C1 segment of cervical spinal cord (tissue), 14 donors: Measurements from ENCODE around the gene CTSE.
"Not testable (repeated sequence)": the region's sequence is repeated elsewhere in the genome, so short reads cannot be mapped to it uniquely, and the experiment has no call there.

Experiments
- DNase-seq, 14 donors: peaks; one replicate each; lab custom pipeline; 2025; lab: John Stamatoyannopoulos, UW

Gene CTSE

GRCh38 chr1:206015071-206015470, 8.6 kb downstream of the CTSE start:
- DNase-seq, result no peak

GRCh38 chr1:206014601-206015000, 9.1 kb downstream of the CTSE start:
- no peak for DNase-seq

GRCh38 chr1:206013026-206013795, 10.5 kb downstream of the CTSE start:
- no peak for DNase-seq

GRCh38 chr1:206012086-206012859, 11.4 kb downstream of the CTSE start:
- peak in 7 of 14 donors; percentile 36 to 74 (median 52) for DNase-seq

DNA sequence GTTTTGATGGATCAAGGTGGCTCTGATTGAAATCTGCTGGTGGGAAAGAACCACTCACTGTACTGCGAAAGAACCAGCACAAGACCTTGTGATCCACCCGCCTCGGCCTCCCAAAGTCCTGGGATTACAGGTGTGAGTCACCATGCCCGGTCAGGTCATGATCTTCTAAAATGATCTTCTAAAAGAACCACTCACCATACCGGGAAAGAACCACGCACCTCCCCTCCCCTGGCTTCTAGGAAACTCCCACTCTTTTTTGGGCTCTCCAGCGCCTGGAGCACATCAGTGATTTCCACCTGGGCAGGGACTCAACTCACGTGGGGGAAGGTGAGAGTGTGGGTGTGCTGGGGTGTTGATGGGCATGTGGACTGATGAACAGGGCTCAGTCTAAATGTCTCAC, 12.6 kb downstream of the CTSE start:
- no peak for DNase-seq

DNA sequence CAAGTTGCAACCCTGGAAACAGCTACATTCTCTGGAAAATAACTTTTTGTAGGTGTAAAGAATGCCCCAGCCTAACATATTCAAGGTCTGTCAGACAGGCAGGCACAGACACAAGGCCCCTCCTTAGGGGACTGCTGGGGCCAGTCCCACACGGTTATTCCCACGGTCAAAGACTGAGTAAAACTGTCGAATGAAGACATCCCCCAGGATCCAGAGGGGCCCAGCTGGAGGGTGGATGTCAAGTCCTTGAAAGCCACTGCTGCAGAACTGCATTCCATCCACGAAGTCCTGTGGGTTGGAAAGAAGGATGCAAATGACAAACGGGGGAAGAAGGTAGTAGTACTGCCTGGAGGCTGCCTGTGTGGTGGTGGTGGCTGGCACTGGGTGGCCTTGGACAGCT, 13.6 kb downstream of the CTSE start:
- DNase-seq, result no peak

DNA sequence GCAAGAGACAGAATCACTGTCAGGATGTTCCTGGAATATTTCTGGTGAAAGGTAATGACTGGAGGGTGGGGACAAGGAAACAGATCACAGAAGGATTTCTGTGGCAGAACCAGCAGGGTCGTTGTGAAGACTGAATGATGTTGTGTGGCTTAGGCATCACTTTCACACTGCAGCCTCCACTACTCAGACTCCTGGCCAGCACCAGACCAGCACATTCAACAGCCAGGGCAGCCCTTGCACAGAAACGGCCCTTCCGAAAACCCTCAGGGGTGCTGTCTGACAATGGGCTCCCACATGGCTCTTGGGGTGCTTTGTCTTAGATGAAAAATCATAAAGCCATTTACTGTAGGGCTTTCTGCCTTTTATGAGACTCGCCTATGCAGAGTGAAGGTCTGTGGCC, 16.7 kb downstream of the CTSE start:
- DNase-seq, result no peak

- DNase-seq, result no peak
Measured at GRCh38 chr1:206005778-206006180, 17.9 kb downstream of the CTSE start.

DNA sequence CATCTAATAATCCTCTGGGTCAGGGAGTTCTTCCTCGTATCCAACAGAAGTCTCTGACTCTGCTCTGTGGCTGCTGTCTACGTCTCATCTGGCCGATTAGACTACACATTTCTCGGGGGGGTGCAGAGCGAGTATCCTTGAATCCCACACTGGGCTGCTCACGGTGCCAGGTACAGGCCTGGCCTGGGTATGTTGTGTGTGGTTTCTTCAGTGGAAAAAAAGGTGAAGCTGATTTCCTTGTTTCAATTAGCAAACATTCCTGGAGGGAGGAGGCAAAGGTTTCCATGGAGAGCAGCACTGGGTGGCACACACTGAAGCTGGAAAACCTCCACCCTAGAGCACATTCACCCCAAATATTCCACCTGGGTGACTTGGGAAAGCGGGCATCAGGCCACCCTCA, 18.5 kb downstream of the CTSE start:
- no peak for DNase-seq

GRCh38 chr1:206004826-206005225, 18.9 kb downstream of the CTSE start:
- DNase-seq, result no peak

GRCh38 chr1:206003854-206004800, 19.6 kb downstream of the CTSE start:
- no peak for DNase-seq

- peak in 3 of 14 donors; percentile 12 to 57 (median 16) for DNase-seq
Measured at GRCh38 chr1:206002871-206003801, 20.6 kb downstream of the CTSE start, which contains the start of gene RAB7B. Gene RAB7B, minus strand, starts transcription at chr1:206003395. Its CDS starts 9,260 bp downstream, at chr1:205994135.

DNA sequence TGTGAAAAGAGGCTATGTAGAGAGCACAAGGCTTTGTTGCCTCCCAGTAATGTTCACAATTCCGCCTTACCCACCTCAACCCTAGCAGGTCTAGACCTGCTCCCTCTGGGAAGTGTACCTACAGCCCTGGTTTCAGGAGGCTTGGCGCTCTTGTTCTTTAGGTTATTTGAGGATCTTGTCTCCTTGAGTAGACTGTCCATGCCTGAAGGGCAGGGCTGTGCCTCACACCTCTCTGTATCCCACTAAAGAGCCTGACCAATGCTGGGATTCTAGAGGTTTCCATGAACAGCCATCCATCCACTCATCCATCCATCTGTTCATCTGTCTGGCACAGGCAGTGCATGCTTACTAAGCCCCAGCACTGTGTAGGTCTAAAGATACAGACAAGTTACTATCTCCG, 21.5 kb downstream of the CTSE start:
- DNase-seq, result no peak

DNA sequence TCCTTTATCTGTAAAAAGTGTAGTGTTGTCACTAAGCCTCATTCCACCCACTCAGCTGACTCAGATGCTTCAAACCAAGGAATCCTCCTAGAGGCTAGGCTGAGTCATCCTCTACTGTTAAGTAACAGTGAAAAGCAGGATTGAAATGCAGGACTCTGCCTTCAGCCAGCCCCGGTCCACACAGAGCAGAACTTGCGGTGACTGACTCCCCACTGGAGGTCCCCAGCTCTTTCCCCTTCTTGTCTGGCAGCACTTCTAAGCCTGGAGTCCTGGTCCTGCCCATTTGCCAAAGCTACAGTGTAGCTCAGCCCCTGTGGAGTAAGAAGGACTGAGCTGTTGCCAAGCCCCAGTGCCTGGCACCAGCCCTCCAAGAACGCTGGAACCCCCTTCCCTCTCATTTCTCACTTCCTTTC, 22.2 kb downstream of the CTSE start:
- peak in 1 of 14 donors; percentile 60 for DNase-seq

DNA sequence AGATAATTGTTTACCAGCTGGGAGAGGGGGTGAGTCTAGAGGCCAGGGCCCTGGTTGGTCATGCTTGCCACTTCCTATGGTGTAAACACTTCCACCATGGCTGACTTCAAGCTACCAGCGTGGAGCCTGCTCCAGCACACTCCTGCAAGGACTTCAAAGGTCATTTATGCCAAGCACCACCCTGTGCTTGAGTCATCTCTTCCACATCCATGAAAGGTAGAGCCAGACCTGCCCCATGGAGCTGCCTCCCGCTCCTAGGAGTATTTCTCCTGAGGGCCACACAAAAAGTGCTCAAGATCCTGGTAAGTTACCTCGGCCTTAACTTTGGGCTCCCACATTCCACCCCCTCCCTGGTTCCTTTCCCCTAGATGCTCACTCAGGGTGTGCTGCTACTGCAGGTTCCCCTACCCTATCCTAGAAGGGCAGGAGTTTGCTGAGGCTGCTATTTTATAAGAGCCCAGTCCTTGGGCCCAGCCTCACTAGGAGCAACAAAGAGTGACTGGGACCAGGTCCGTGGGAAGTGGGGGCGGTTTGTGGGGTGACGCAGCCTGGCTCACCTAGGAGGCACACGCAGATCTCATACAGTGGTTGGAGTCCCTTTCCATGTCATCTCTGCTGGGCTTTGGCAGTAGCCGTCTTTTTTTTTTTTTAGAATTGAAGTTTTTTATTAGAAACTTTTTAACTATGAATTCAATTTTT, 22.9 kb downstream of the CTSE start:
- no peak for DNase-seq

DNA sequence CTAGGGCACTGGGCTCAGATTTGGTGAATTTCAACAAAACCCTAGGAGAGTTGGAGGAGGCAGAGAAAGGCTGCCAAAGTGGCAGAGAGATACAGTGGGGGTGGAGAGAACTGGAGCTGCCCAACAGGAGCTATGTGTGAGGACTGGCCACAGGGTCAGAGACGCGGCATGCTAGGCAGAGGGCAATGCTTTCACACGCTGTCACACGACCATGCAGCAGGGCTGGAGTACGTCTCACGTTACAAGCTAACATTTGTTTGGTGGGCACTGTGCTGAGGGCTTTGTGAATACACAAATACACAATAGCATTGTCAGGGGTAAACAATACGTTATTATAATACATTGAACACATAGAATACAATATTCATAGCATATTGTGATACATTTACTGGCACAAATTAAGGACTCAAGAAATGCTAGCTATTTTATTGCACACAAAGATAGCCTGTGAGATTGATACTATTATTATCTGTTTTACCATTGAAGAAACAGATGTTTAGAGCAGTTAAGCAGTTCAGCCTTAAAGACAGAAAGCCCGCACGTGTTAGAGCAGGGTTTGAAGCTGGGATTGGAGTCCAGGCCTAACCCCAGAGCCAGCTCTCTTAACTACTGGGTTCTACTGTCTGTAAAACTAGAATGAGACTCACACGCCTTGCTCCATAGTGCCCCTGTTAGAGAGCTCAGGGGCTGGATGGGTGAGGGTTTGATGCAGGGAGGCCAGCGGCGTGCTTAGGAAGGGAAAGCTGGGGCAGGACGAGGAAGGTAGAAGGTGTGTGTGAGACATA, 25.0 kb downstream of the CTSE start:
- DNase-seq, result peak in 6 of 14 donors; percentile 30 to 59 (median 48)

DNA sequence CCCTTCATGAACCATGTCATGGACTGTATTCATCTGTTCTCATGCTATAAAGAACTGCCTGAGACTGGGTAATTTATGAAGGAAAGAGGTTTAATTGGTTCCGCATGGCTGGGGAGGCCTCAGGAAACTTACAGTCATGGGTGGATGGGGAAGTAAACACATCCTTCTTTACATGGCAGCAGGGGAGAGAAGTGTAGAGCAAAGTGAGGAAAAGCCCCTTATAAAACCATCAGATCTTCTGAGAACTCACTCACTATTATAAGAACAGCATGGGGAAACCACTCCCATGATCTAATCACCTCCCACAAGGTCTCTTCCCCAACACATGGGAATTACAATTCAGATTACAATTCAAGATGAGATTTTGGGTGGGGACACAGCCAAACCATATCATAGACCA, 27.1 kb downstream of the CTSE start:
- not testable (repeated sequence) for DNase-seq

DNA sequence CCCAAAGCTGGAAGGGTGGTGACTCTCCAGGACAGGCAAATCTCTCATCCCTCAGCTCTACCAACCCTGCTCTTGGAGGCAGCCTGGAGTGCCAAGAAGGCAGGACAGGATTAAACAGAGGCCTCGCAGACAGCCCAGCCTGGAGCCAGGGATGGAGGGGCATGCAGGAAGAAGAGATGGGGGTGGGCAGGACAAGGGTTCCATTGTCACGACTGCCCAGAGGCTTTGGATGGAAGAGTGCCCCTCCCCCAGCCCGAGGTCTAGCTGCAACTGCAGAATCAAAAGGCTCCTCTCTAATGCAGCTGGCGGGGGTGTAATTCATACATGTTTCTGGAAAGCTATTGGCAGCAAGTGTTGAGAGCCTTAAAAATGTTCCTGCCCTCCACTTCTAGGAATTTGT, 29.3 kb downstream of the CTSE start:
- DNase-seq, result peak in 13 of 14 donors; percentile 13 to 92 (median 78)

- no peak for DNase-seq
Measured at GRCh38 chr1:205993068-205993467, 30.6 kb downstream of the CTSE start.
